SK-N-MC (cell line): Measurements from ENCODE around the gene ATXN7.

ENCODE experiments used
- EZH2 ChIP-seq: fragments of 200-600 bp; sonication (generic); IDR thresholded peaks from one replicate; pipeline ENCODE4 v1.6.1; 2017; ENCODE audit warnings: antibody characterized with exemption
- FOXP2 ChIP-seq: optimal IDR thresholded peaks from 2 replicates; pipeline ENCODE3; 2011; ENCODE audit warnings: mild to moderate bottlenecking, moderate library complexity; ENCODE audit not compliant: insufficient read depth; ENCODE audit errors: extremely low read length, control extremely low read depth
- POLR2AphosphoS5 ChIP-seq: IDR thresholded peaks from 2 replicates; pipeline ENCODE4 v1.6.1; 2012; ENCODE audit warnings: mild to moderate bottlenecking, low read depth, low read length, borderline replicate concordance

DNA sequence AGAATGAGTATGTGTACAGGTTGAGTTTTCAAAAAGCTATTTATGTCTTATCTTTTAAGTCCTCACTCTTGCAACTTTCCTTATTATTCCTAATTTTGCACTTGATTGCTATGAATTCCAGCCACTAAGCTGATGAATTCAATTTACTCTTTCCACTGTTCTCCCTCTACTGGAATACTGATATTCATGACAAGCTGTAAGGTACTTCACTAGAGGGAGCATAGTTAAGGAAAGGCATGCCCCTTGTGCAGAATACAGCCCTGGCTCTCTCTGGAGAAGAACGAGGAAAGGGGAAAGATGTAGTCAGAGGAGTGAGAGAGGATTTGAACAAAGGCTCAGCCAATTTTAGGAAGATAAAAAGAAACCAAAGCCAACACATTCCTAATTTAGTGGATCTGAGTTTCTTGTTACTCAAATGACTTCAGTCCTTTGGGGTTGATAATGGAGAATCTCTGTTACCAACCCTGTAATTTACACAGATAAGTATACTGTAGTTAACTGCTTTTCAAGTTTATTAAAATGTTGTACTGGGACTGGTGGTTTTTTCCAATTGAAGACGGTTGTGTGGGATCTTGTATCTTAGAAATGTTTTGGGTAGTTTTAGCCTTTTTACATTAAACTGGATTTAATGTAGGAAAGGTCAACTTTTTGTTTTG lies 44.5 kb downstream of the ATXN7 start:
- no peak for TF ChIP-seq POLR2AphosphoS5
- TF ChIP-seq EZH2, result no peak
- no peak for TF ChIP-seq FOXP2
